ENCODE results near the gene ABCB8.

ABCB8 gene

GRCh38 chr7:151028948-151029501, 775 bp downstream of the ABCB8 start (continued):
- TF ChIP-seq ZBTB10 (tag by site-specific recombination; IDR thresholded peaks at IDR 0.05) (no peak), ZNF792 (tag by site-specific recombination; IDR thresholded peaks at IDR 0.05) (no peak), ZBTB11 (tag by site-specific recombination; conservative IDR thresholded peaks at IDR 0.05; ENCODE audit: low read depth) (0 out of 2 replicates have a peak, but pooled peaks have one; percentile 3), ZSCAN4 (tag by site-specific recombination; IDR thresholded peaks at IDR 0.05) (no peak), ZNF19 (tag by site-specific recombination; IDR thresholded peaks at IDR 0.05; ENCODE audit: low read depth) (no peak), SP7 (tag by site-specific recombination; IDR thresholded peaks at IDR 0.05) (no peak), ZNF266 (tag by site-specific recombination; IDR thresholded peaks at IDR 0.05; ENCODE audit: low read depth) (no peak), ZNF530 (tag by site-specific recombination; IDR thresholded peaks at IDR 0.05; ENCODE audit: low read depth) (no peak)

DNA sequence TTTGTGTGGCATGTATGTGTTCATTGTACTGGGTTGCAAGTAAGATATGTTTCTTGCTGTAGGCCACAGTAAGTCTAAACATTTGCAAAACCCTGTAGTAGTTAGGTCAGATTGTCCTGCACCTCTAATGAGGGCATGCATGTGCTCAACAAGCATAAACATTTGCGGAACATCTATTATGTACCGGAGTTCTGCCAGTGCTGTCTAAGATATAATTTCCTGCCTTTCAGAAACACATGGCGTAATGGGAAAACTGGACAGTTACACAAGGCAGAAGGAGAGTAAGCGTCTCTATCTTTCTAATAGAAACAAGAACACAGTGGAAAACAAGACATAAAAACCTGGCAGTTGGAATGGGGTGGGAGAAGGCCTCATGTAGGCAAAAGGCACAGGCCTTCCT, 2.8 kb downstream of the ABCB8 start:
- Histone ChIP-seq H3K27ac (ENCODE audit: extremely low read depth, low read depth, low read length) (no peak overlapping the region), H3K4me3 (ENCODE audit: low read depth, low read length) (no peak overlapping the region), H3K9me3 (ENCODE audit: control insufficient read depth, insufficient read depth, low read depth, low read length) (no peaks in the 10 kb centered on the region), H3K36me3 (ENCODE audit: control insufficient read depth in 2 of 2, insufficient read depth in 1 of 2, low read length in 2 of 2) (peaks cover 0 to 42% of the 10 kb centered on the region in 2 experiments; a peak in 1 of 3 replicates), H3K4me1 (ENCODE audit: control insufficient read depth, insufficient read depth, low read length) (no peaks in the 10 kb centered on the region)
- TF ChIP-seq ZNF19 (tag by site-specific recombination; IDR thresholded peaks at IDR 0.05; ENCODE audit: low read depth) = no peak
- no peak for TF ChIP-seq ZNF561 (tag by site-specific recombination; IDR thresholded peaks at IDR 0.05; ENCODE audit: borderline replicate concordance)
- TF ChIP-seq BCL6B (tag by site-specific recombination; IDR thresholded peaks at IDR 0.05) = no peak
- no peak for TF ChIP-seq YY1 (tag by site-specific recombination; IDR thresholded peaks at IDR 0.05)
- TF ChIP-seq ZNF521 (tag by site-specific recombination; IDR thresholded peaks at IDR 0.05) = no peak
- no peak for TF ChIP-seq YY2 (tag by site-specific recombination; IDR thresholded peaks at IDR 0.05)
- TF ChIP-seq, protein P1, sequence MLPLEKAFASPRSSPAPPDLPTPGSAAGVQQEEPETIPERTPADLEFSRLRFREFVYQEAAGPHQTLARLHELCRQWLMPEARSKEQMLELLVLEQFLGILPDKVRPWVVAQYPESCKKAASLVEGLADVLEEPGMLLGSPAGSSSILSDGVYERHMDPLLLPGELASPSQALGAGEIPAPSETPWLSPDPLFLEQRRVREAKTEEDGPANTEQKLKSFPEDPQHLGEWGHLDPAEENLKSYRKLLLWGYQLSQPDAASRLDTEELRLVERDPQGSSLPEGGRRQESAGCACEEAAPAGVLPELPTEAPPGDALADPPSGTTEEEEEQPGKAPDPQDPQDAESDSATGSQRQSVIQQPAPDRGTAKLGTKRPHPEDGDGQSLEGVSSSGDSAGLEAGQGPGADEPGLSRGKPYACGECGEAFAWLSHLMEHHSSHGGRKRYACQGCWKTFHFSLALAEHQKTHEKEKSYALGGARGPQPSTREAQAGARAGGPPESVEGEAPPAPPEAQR (tag by site-specific recombination; IDR thresholded peaks at IDR 0.05) = no peak
- TF ChIP-seq ZNF140 (tag by site-specific recombination; IDR thresholded peaks at IDR 0.05) = no peak
- no peak for TF ChIP-seq ZFP69B (tag by site-specific recombination; IDR thresholded peaks at IDR 0.05)
- no peak for TF ChIP-seq ZNF777 (tag by site-specific recombination; IDR thresholded peaks at IDR 0.05; ENCODE audit: borderline replicate concordance)
- ChIA-PET POLR2A (no interaction called here), CTCF (interaction anchor here (0.6 kb wide), 1 partner anchor 1278 kb away, joined by 3 read pairs; no protein-coding TSS in a partner anchor)

Measured in HEK293 (cell line).